K562 (cell line): ENCODE measurements around the gene PSME4. TPM values are rescaled to one million over a fixed set of nuclear protein-coding genes. Genes with fewer than 3 reads are reported as not detected.

Source experiments
- ATAC-seq: fragments of 200-7000 bp; cut with Tn5 transposase; 3 replicates; pipeline ENCODE4 v1.9.1; 2020; ENCODE audit warnings: moderate library complexity
- BruUV-seq: library from RNA; stranded (reverse); fragments of 400-500 nt; replicated peaks from 2 replicates; lab custom pipeline; 2021; lab: Mats Ljungman, UMichigan
- CTCF ChIA-PET: fragments of 300-600 bp; formaldehyde crosslinking; extraction: SDS; loops from one replicate; lab custom pipeline; 2021; ENCODE audit warnings: low intra/inter-chr PET ratio; lab: Yijun Ruan, JAX
- POLR2A ChIA-PET: fragments of 300-600, 350-650 bp; sonication (Branson Sonifier 250); formaldehyde crosslinking; extraction: SDS; loops from one replicate; lab custom pipeline; 2021; ENCODE audit warnings: antibody characterized with exemption, inconsistent platforms; lab: Yijun Ruan, JAX
- DNase-seq, 4 experiments: peaks; one replicate each; pipeline versions ENCODE4 v3.0.0 to v3.0.0-alpha.2; 2011 to 2018; ENCODE audit warnings: low spot score in 3 of 4, mixed read lengths in 3 of 4; ENCODE audit errors: extremely low read depth in 1 of 4
- FAIRE-seq: peaks from 2 replicates; lab custom pipeline; 2011; peaks lifted over from hg19 to GRCh38; lab: Jason Lieb, UNC
- H2AFZ ChIP-seq: 2 replicates; pipeline ENCODE4 v1.6.0; 2011; ENCODE audit warnings: low read depth, low read length, control low read depth, inconsistent platforms
- H3K27ac ChIP-seq: fragments of 200-600 bp; 3 replicates; pipeline ENCODE4 v1.8.0; 2011; ENCODE audit warnings: low read depth, mild to moderate bottlenecking, control low read depth, inconsistent platforms, low read length, moderate library complexity, mixed read lengths; ENCODE audit errors: extremely low read depth
- H3K27me3 ChIP-seq, 2 experiments: fragments of 300-600 bp in 1 of 2; 2 replicates in 1 of 2; 3 replicates in 1 of 2; pipeline versions ENCODE4 v1.6.0 to v1.8.0; 2011; ENCODE audit warnings: inconsistent platforms in 2 of 2, low read length in 2 of 2, mild to moderate bottlenecking in 1 of 2, mixed read lengths in 1 of 2, moderate library complexity in 1 of 2; ENCODE audit not compliant: control insufficient read depth in 2 of 2, insufficient read depth in 2 of 2
- H3K36me3 ChIP-seq: fragments of 300-600 bp; 3 replicates; pipeline ENCODE4 v1.8.0; 2011; ENCODE audit warnings: mild to moderate bottlenecking, low read length, inconsistent platforms; ENCODE audit not compliant: control insufficient read depth, insufficient read depth
- H3K4me1 ChIP-seq, 2 experiments: fragments of 200-600 bp in 1 of 2; replicated peaks in 1 of 2; 2 replicates in 1 of 2; 3 replicates in 1 of 2; pipeline versions ENCODE4 v1.5.1 to v1.8.0; 2011; ENCODE audit warnings: inconsistent platforms in 2 of 2, low read length in 2 of 2, mild to moderate bottlenecking in 1 of 2, mixed read lengths in 1 of 2, moderate library complexity in 1 of 2; ENCODE audit not compliant: control insufficient read depth in 2 of 2, insufficient read depth in 2 of 2
- H3K4me2 ChIP-seq: 2 replicates; pipeline ENCODE4 v1.6.1; 2011; ENCODE audit warnings: low read length, control low read depth, inconsistent platforms, mixed read lengths; ENCODE audit not compliant: insufficient read depth
- H3K4me3 ChIP-seq: fragments of 200-600 bp; sonication (generic), shearing (Covaris generic); 2 replicates; pipeline ENCODE4 v1.5.1; 2016; ENCODE audit warnings: control low read depth, inconsistent platforms
- H3K79me2 ChIP-seq: fragments of 200-600 bp; 3 replicates; pipeline ENCODE4 v1.8.0; 2011; ENCODE audit warnings: low read length, inconsistent platforms; ENCODE audit not compliant: control insufficient read depth, insufficient read depth
- H3K9ac ChIP-seq, 2 experiments: 2 replicates each; pipeline versions ENCODE4 v1.6.0 to v1.6.1; 2011; ENCODE audit warnings: low read depth in 2 of 2, low read length in 2 of 2, control low read depth in 1 of 2, inconsistent platforms in 1 of 2, mild to moderate bottlenecking in 1 of 2, mixed read lengths in 1 of 2; ENCODE audit not compliant: insufficient read depth in 1 of 2
- H3K9me1 ChIP-seq: one replicate; pipeline ENCODE4 v1.6.0; 2011; ENCODE audit warnings: inconsistent platforms, mild to moderate bottlenecking, low read length, moderate library complexity; ENCODE audit not compliant: control insufficient read depth, insufficient read depth
- H3K9me3 ChIP-seq: replicated peaks from 2 replicates; pipeline ENCODE4 v1.5.1; 2011; ENCODE audit warnings: low read depth, low read length, inconsistent platforms; ENCODE audit not compliant: control insufficient read depth, insufficient read depth
- H4K20me1 ChIP-seq: replicated peaks from 2 replicates; pipeline ENCODE4 v1.6.1; 2011; ENCODE audit warnings: low read length, inconsistent platforms, mixed read lengths; ENCODE audit not compliant: control insufficient read depth, insufficient read depth
- ARID2 ChIP-seq: fragments of 450-650 bp; IDR thresholded peaks from 2 replicates; pipeline ENCODE4 v1.6.1; 2017; ENCODE audit warnings: antibody characterized with exemption, mild to moderate bottlenecking
- GABPB1 ChIP-seq: sonication (generic); formaldehyde crosslinking; IDR thresholded peaks from 2 replicates; pipeline ENCODE4 v1.8.0; 2022; ENCODE audit warnings: mild to moderate bottlenecking, missing genetic modification reagents
- ILF3 ChIP-seq: fragments of 450-650 bp; IDR thresholded peaks from 2 replicates; pipeline ENCODE4 v1.6.1; 2018; ENCODE audit warnings: antibody characterized with exemption, mild to moderate bottlenecking, moderate library complexity, borderline replicate concordance
- KAT2B ChIP-seq: IDR thresholded peaks from one replicate; pipeline ENCODE4 v1.6.1; 2012; ENCODE audit warnings: low read depth, mild to moderate bottlenecking, control low read depth, inconsistent platforms, low read length, moderate library complexity
- KLF13 ChIP-seq: fragments of 450-650 bp; IDR thresholded peaks from 2 replicates; pipeline ENCODE4 v1.6.1; 2016; ENCODE audit warnings: missing genetic modification characterization, low read depth, mild to moderate bottlenecking, missing compliant biosample characterization, moderate library complexity, borderline replicate concordance
- MAFG ChIP-seq: fragments of 450-650 bp; conservative IDR thresholded peaks from 2 replicates; pipeline ENCODE4 v1.6.1; 2016; ENCODE audit warnings: missing genetic modification characterization, missing compliant biosample characterization
- MYC ChIP-seq, 2 experiments: fragments of 250-450 bp in 1 of 2; sonication (Bioruptor Pico) in 1 of 2; IDR thresholded peaks; 2 replicates each; pipeline versions ENCODE4 v1.5.1 to v1.6.1; 2012 to 2021; ENCODE audit warnings: low read depth in 2 of 2, borderline replicate concordance in 1 of 2, improper control_type of control experiment in 1 of 2, low read length in 1 of 2, mild to moderate bottlenecking in 1 of 2, moderate library complexity in 1 of 2
- NR2F6 ChIP-seq: fragments of 450-650 bp; formaldehyde crosslinking; IDR thresholded peaks from 2 replicates; pipeline ENCODE4 v1.4.0; 2020; ENCODE audit warnings: mild to moderate bottlenecking
- RBM22 ChIP-seq: fragments of 200-400 bp; formaldehyde crosslinking; IDR thresholded peaks from 2 replicates; pipeline ENCODE4 v1.6.1; 2018; ENCODE audit warnings: low read length, low read depth; ENCODE audit not compliant: poor library complexity, severe bottlenecking
- ZC3H4 ChIP-seq: sonication (generic); formaldehyde crosslinking; IDR thresholded peaks from 2 replicates; pipeline ENCODE4 v1.9.0; 2021; ENCODE audit warnings: missing genetic modification reagents, borderline replicate concordance
- ZC3H8 ChIP-seq: fragments of 450-650 bp; IDR thresholded peaks from 2 replicates; pipeline ENCODE4 v1.6.1; 2017
- ZSCAN32 ChIP-seq: fragments of 450-650 bp; formaldehyde crosslinking; IDR thresholded peaks from 2 replicates; pipeline ENCODE4 v1.4.0; 2020; ENCODE audit warnings: mild to moderate bottlenecking, moderate library complexity
- WGBS: fragments of 100-300 bp; shearing (Covaris generic); methylation state at CpG from one replicate; pipeline ENCODE4 v1.1.6; 2016; ENCODE audit warnings: low coverage, mixed read lengths; ENCODE audit not compliant: insufficient coverage; ENCODE audit errors: missing lambda C conversion rate; 5-methylcytosine and 5-hydroxymethylcytosine counted together
- in situ Hi-C: fragments of 300-500 bp; cut with MboI; formaldehyde crosslinking; loops from 4 replicates; pipeline ENCODE4 v1.15.0; 2018; ENCODE audit warnings: inconsistent platforms, mixed read lengths
- intact Hi-C: fragments of 100-400 bp; cut with micrococcal nuclease; formaldehyde crosslinking; loops from 2 replicates; pipeline ENCODE4 v1.14.2; 2022
- polyA plus RNA-seq, 8 experiments: library from polyadenylated mRNA; depleted of rRNA in 4 of 8; stranded (reverse) in 5 of 8; unstranded in 3 of 8; fragments of >200 nt; fragmentation: Nextera tagmentation in 2 of 8; fragmentation: Illumina TruSeq in 1 of 8; extraction: Ambion mirVana in 2 of 8; extraction: Trizol in 1 of 8; gene quantifications; 2 replicates each; pipeline versions ENCODE4 v1.2.1 to v1.2.3, GENCODE V29; 2011 to 2014; ENCODE audit warnings: inconsistent platforms in 1 of 8, missing spikeins in 1 of 8
- total RNA-seq, 7 experiments: library from RNA; depleted of rRNA in 6 of 7; stranded (reverse); fragments of >200 nt in 6 of 7; fragmentation: Illumina TruSeq in 2 of 7; extraction: Trizol in 2 of 7; gene quantifications; 2 replicates each; pipeline versions ENCODE4 v1.2.1 to v1.2.3, GENCODE V29; 2011 to 2021; ENCODE audit warnings: low replicate concordance in 1 of 7
- TF ChIP-seq, protein P1 (sequence below): sonication (generic); formaldehyde crosslinking; IDR thresholded peaks from 2 replicates; pipeline ENCODE4 v1.9.0; 2022; ENCODE audit warnings: mild to moderate bottlenecking, missing genetic modification reagents
- TF ChIP-seq, protein P2 (sequence below): sonication (generic); formaldehyde crosslinking; IDR thresholded peaks from 2 replicates; pipeline ENCODE4 v1.8.1; 2022; ENCODE audit warnings: missing genetic modification reagents
- TF ChIP-seq, protein P3 (sequence below): fragments of 250-450 bp; sonication (Bioruptor Pico); IDR thresholded peaks from 2 replicates; pipeline ENCODE4 v1.9.0; 2021; ENCODE audit warnings: mild to moderate bottlenecking, inconsistent platforms
- TF ChIP-seq, protein P4 (sequence below): fragments of 450-650 bp; conservative IDR thresholded peaks from 2 replicates; pipeline ENCODE4 v1.6.1; 2016; ENCODE audit warnings: missing genetic modification characterization, low read depth, mild to moderate bottlenecking, control low read depth, missing compliant biosample characterization

Gene PSME4
- total and polyA plus RNA-seq, 9 of the 15 experiments (the other 6 are each of a cell fraction or from before 2014, with no cell fraction given), result 24.3 to 77.8 (median 40.5) TPM

DNA sequence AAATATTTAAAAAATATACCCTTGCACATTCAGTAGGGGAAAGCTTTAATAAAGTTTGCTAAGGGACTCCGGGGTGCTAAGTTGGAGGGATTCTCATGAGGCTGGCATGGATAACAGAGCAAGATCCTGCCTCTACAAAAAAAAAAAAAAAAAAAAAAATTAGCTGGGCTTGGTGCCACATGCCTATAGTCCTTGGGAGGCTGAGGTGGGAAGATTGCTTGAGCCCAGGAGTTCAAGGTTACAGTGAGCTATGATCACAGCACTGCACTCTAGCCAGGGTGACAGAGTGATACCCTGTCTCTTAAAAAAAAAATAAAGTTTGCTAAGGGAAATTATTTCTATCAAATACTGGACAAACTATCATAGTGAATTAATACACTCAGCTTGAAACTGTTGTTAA lies 93.7 kb downstream of the PSME4 start:
- H4K20me1 ChIP-seq, result no peaks in the 10 kb centered on the region
- no peak overlapping the region for H3K9ac ChIP-seq
- no peaks in the 10 kb centered on the region for H3K9me3 ChIP-seq
- intact Hi-C loops, result no loop called here
- DNase-seq (no peak), ATAC-seq (no peak), FAIRE-seq (no peak)
- H3K4me1 ChIP-seq, result no peaks in the 10 kb centered on the region
- in situ Hi-C loops, result no loop called here
- POLR2A ChIA-PET, result no interaction called here
- no peak overlapping the region for H3K4me2 ChIP-seq
- WGBS, result 100% methylated on average over 1 of the region's 1 CpG
- H3K4me3 ChIP-seq, result no peak overlapping the region
- no peak overlapping the region for H3K27ac ChIP-seq
- no peaks in the 10 kb centered on the region for H3K27me3 ChIP-seq
- no TSS peak for BruUV-seq
- no peak overlapping the region for H2AFZ ChIP-seq
- CTCF ChIA-PET, result no interaction called here
- no peaks in the 10 kb centered on the region for H3K9me1 ChIP-seq
- H3K79me2 ChIP-seq, result no peaks in the 10 kb centered on the region
- H3K36me3 ChIP-seq, result peaks cover 75% of the 10 kb centered on the region
- TF ChIP-seq MYC (IDR thresholded peaks at IDR 0.05; ENCODE audit: low read depth, low read length), result no peak
- TF ChIP-seq MYC (CRISPR knock-in tag; IDR thresholded peaks at IDR 0.05; ENCODE audit: borderline replicate concordance, low read depth), result no peak
- TF ChIP-seq, protein P1, sequence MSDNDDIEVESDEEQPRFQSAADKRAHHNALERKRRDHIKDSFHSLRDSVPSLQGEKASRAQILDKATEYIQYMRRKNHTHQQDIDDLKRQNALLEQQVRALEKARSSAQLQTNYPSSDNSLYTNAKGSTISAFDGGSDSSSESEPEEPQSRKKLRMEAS (CRISPR knock-in tag), result no peak
- TF ChIP-seq KAT2B, result no peak
- no peak for TF ChIP-seq ILF3
- no peak for TF ChIP-seq NR2F6 (CRISPR knock-in tag)
- TF ChIP-seq RBM22, result no peak
- TF ChIP-seq ZSCAN32 (CRISPR knock-in tag), result no peak
- TF ChIP-seq, protein P2, sequence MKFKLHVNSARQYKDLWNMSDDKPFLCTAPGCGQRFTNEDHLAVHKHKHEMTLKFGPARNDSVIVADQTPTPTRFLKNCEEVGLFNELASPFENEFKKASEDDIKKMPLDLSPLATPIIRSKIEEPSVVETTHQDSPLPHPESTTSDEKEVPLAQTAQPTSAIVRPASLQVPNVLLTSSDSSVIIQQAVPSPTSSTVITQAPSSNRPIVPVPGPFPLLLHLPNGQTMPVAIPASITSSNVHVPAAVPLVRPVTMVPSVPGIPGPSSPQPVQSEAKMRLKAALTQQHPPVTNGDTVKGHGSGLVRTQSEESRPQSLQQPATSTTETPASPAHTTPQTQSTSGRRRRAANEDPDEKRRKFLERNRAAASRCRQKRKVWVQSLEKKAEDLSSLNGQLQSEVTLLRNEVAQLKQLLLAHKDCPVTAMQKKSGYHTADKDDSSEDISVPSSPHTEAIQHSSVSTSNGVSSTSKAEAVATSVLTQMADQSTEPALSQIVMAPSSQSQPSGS, result no peak
- no peak for TF ChIP-seq GABPB1 (CRISPR knock-in tag)
- TF ChIP-seq ZC3H8, result no peak
- no peak for TF ChIP-seq ARID2
- TF ChIP-seq, protein P3, sequence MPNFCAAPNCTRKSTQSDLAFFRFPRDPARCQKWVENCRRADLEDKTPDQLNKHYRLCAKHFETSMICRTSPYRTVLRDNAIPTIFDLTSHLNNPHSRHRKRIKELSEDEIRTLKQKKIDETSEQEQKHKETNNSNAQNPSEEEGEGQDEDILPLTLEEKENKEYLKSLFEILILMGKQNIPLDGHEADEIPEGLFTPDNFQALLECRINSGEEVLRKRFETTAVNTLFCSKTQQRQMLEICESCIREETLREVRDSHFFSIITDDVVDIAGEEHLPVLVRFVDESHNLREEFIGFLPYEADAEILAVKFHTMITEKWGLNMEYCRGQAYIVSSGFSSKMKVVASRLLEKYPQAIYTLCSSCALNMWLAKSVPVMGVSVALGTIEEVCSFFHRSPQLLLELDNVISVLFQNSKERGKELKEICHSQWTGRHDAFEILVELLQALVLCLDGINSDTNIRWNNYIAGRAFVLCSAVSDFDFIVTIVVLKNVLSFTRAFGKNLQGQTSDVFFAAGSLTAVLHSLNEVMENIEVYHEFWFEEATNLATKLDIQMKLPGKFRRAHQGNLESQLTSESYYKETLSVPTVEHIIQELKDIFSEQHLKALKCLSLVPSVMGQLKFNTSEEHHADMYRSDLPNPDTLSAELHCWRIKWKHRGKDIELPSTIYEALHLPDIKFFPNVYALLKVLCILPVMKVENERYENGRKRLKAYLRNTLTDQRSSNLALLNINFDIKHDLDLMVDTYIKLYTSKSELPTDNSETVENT (CRISPR knock-in tag), result no peak
- no peak for TF ChIP-seq KLF13 (tag)
- TF ChIP-seq, protein P4, sequence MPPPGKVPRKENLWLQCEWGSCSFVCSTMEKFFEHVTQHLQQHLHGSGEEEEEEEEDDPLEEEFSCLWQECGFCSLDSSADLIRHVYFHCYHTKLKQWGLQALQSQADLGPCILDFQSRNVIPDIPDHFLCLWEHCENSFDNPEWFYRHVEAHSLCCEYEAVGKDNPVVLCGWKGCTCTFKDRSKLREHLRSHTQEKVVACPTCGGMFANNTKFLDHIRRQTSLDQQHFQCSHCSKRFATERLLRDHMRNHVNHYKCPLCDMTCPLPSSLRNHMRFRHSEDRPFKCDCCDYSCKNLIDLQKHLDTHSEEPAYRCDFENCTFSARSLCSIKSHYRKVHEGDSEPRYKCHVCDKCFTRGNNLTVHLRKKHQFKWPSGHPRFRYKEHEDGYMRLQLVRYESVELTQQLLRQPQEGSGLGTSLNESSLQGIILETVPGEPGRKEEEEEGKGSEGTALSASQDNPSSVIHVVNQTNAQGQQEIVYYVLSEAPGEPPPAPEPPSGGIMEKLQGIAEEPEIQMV (tag), result no peak
- TF ChIP-seq ZC3H4 (CRISPR knock-in tag), result no peak
- no peak for TF ChIP-seq MAFG (tag)
